ENCODE results near the gene SLC5A12. TPM values are rescaled to one million over a fixed set of nuclear protein-coding genes. Genes with fewer than 3 reads are reported as not detected.

Gene SLC5A12
- total RNA-seq, 6 experiments from 2014 or later = 0.20 to 1.2 (median 0.27) TPM; not detected in 2

GRCh38 chr11:26712497-26712896 is 9.4 kb downstream of the SLC5A12 start:
- 29% methylated on average over 5 of the region's 5 CpGs for WGBS (ENCODE audit: insufficient coverage, low coverage, low lambda C conversion rate, missing lambda C conversion rate)
- no peaks in the 10 kb centered on the region for H3K36me3 ChIP-seq
- no peaks in the 10 kb centered on the region for H3K4me1 ChIP-seq
- intact Hi-C loops (cut with DNase I) = no loop called here
- H3K4me3 ChIP-seq = no peak overlapping the region
- H3K9me3 ChIP-seq = no peaks in the 10 kb centered on the region
- H3K27me3 ChIP-seq = no peaks in the 10 kb centered on the region
- H3K27ac ChIP-seq = no peak overlapping the region
- no peak for TF ChIP-seq POLR2A (IDR thresholded peaks at IDR 0.05)
- no peak for TF ChIP-seq CTCF (IDR thresholded peaks at IDR 0.05)
- no peak for DNase-seq
- no peak for ATAC-seq

- WGBS (ENCODE audit: insufficient coverage, low coverage, low lambda C conversion rate, missing lambda C conversion rate) = 90% methylated on average over 2 of the region's 2 CpGs
- DNase-seq (no peak), ATAC-seq (no peak)
- TF ChIP-seq CTCF (IDR thresholded peaks at IDR 0.05) (no peak), POLR2A (IDR thresholded peaks at IDR 0.05) (no peak)
- intact Hi-C loops (cut with DNase I) = no loop called here
- no peaks in the 10 kb centered on the region for H3K27me3 ChIP-seq
- H3K36me3 ChIP-seq = no peaks in the 10 kb centered on the region
- no peak overlapping the region for H3K27ac ChIP-seq
- H3K4me1 ChIP-seq = no peaks in the 10 kb centered on the region
- no peak overlapping the region for H3K4me3 ChIP-seq
- H3K9me3 ChIP-seq = no peaks in the 10 kb centered on the region
Observed at GRCh38 chr11:26710489-26710888, 11.4 kb downstream of the SLC5A12 start.

- intact Hi-C loops (cut with DNase I) = no loop called here
- WGBS (ENCODE audit: insufficient coverage, low coverage, low lambda C conversion rate, missing lambda C conversion rate) = 40% methylated on average over 2 of the region's 2 CpGs
- H3K9me3 ChIP-seq = no peaks in the 10 kb centered on the region
- no peak overlapping the region for H3K4me3 ChIP-seq
- H3K27ac ChIP-seq = no peak overlapping the region
- ATAC-seq (no peak), DNase-seq (no peak)
- no peaks in the 10 kb centered on the region for H3K27me3 ChIP-seq
- H3K36me3 ChIP-seq = no peaks in the 10 kb centered on the region
- no peak for TF ChIP-seq POLR2A (IDR thresholded peaks at IDR 0.05)
- TF ChIP-seq CTCF (IDR thresholded peaks at IDR 0.05) = no peak
- H3K4me1 ChIP-seq = no peaks in the 10 kb centered on the region
Observed at GRCh38 chr11:26708736-26709456, 13.0 kb downstream of the SLC5A12 start.

GRCh38 chr11:26706181-26706580 is 15.7 kb downstream of the SLC5A12 start:
- DNase-seq (no peak), ATAC-seq (no peak)
- Histone ChIP-seq H3K27ac (no peak overlapping the region), H3K27me3 (no peaks in the 10 kb centered on the region), H3K4me3 (no peak overlapping the region), H3K9me3 (no peaks in the 10 kb centered on the region), H3K36me3 (no peaks in the 10 kb centered on the region), H3K4me1 (no peaks in the 10 kb centered on the region)
- TF ChIP-seq POLR2A (IDR thresholded peaks at IDR 0.05) (no peak), CTCF (IDR thresholded peaks at IDR 0.05) (no peak)
- intact Hi-C loops (cut with DNase I) = no loop called here
- WGBS (ENCODE audit: insufficient coverage, low coverage, low lambda C conversion rate, missing lambda C conversion rate) = 44% methylated on average over 1 of the region's 1 CpG
